ENCODE measurements around the gene SLC5A11. TPM values are rescaled to one million over a fixed set of nuclear protein-coding genes. Genes with fewer than 3 reads are reported as not detected.

SLC5A11 gene
- total and polyA plus RNA-seq, 2 donors (not counting 1 experiment from before 2014, with no cell fraction given): under 0.01 TPM; not detected in 1

DNA sequence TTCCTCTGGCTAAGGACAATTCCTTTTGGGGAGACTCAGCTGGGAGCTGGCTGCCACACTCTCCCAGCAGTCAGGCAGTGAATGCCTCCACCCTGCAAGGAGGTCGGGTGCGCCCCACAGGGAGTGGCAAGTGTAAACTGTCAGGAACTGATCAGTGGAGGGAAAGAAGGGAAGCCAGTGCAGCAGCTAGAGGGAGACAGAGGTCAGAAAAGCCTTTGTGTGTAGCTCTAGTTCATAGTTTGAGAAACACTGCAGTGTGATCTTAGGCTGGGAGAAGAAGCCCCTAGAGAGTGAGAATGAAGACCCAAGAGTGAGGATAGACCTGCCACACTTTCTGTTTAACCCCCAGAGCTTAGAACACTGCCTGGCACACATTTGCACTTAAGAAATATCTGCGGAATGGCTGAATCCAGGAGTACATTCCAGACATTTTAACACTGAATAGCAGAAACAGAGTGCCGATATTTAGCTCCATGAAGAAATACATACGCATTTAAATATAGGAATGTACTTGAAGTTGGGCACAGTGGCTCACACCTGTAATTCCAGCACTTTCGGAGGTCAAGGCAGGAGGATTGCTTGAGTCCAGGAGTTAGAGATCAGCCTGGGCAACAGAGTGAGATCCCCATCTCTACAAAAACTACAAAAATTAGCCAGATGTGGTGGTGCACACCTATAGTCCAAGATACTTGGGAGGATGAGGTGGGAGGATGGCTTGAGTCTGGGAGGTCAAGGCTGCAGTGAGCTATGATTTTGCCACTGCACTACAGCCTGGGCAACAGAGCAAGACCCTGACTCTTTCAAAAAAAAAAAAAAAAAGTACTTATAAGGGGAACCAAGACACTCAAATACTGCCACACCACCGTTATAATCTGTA lies 11.1 kb upstream of the SLC5A11 start:
- TF ChIP-seq, protein P1, sequence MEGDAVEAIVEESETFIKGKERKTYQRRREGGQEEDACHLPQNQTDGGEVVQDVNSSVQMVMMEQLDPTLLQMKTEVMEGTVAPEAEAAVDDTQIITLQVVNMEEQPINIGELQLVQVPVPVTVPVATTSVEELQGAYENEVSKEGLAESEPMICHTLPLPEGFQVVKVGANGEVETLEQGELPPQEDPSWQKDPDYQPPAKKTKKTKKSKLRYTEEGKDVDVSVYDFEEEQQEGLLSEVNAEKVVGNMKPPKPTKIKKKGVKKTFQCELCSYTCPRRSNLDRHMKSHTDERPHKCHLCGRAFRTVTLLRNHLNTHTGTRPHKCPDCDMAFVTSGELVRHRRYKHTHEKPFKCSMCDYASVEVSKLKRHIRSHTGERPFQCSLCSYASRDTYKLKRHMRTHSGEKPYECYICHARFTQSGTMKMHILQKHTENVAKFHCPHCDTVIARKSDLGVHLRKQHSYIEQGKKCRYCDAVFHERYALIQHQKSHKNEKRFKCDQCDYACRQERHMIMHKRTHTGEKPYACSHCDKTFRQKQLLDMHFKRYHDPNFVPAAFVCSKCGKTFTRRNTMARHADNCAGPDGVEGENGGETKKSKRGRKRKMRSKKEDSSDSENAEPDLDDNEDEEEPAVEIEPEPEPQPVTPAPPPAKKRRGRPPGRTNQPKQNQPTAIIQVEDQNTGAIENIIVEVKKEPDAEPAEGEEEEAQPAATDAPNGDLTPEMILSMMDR (conservative IDR thresholded peaks at IDR 0.05 in 1 of 2, IDR thresholded peaks at IDR 0.05 in 1 of 2; ENCODE audit: low read depth in 1 of 2, low read length in 2 of 2): peak; percentile 73 to 87
- TF ChIP-seq EZH2 (IDR thresholded peaks at IDR 0.05; ENCODE audit: low read length, missing control alignments): no peak
- H3K36me3 ChIP-seq (ENCODE audit: control insufficient read depth, insufficient read depth, low read length): no peaks in the 10 kb centered on the region
- no peak overlapping the region for H3K27ac ChIP-seq (ENCODE audit: insufficient read depth, low read length)
- DNase-seq (ENCODE audit: low read depth in 2 of 2): peak; percentile 19 to 64
- H4K20me1 ChIP-seq (ENCODE audit: control insufficient read depth, extremely low read depth, insufficient read depth, low read length): no peaks in the 10 kb centered on the region
- no peaks in the 10 kb centered on the region for H3K9me3 ChIP-seq (ENCODE audit: control insufficient read depth, insufficient read depth, low read depth, low read length)
- H3K9ac ChIP-seq (ENCODE audit: insufficient read depth, low read length): no peak overlapping the region
- H2AFZ ChIP-seq (ENCODE audit: low read length): no peak overlapping the region
- peak overlapping the region; percentile 18 for H3K4me2 ChIP-seq (ENCODE audit: extremely low read depth, insufficient read depth, low read length)
- no peak overlapping the region for H3K4me3 ChIP-seq (replicated peaks in 1 of 4; ENCODE audit: control extremely low read depth in 1 of 4, insufficient read depth in 1 of 4, low read depth in 3 of 4, low read length in 4 of 4)
- H3K79me2 ChIP-seq (ENCODE audit: control insufficient read depth, insufficient read depth, low read length): no peaks in the 10 kb centered on the region
- H3K27me3 ChIP-seq (ENCODE audit: control insufficient read depth, insufficient read depth, low read length): no peaks in the 10 kb centered on the region
- peaks cover 8% of the 10 kb centered on the region for H3K4me1 ChIP-seq (ENCODE audit: control insufficient read depth, extremely low read depth, insufficient read depth, low read length)

DNA sequence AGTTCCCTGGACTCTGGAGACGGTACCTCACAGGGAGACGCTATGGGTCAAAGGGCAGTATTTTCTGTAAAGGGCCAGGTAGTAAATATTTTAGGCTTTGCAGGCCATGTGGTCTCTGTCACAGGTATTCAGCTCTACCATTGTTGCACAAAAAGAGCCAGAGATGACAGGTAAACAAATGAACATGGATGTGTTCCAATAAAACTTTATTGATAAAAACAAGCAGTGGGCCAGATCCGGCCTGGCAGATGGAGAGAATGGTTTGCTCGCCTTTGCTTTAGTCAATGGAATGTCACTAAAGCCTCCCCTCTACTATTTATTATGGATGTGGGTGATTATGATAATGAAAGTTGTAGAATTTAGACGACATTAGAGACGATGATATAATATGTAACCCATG lies 8.9 kb upstream of the SLC5A11 start:
- no peak overlapping the region for H2AFZ ChIP-seq (ENCODE audit: low read length)

DNA sequence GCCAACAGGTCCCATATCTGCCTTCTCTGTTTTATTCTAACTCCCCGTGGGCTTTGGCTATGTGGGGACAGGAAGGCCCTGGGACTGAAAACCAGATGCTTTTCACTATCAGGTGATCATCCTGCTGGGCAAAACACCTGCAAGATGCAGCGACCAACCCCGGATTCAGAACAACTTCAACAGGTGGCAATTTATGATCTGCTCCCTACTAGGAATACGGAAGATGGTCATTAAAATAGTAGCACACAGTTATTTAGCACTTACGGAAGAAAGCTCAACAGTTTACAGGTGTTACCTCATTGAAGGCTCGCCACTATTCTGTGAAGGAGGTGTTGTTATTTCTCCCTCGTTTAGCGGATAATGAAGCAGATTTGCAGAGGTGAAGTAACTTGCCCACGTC lies 7.8 kb upstream of the SLC5A11 start:
- no peak overlapping the region for H3K9ac ChIP-seq (ENCODE audit: insufficient read depth, low read length)
- H3K4me2 ChIP-seq (ENCODE audit: extremely low read depth, insufficient read depth, low read length): no peak overlapping the region
- H3K27ac ChIP-seq (ENCODE audit: insufficient read depth, low read length): no peak overlapping the region
- H3K4me1 ChIP-seq (ENCODE audit: control insufficient read depth, extremely low read depth, insufficient read depth, low read length): peaks cover 8% of the 10 kb centered on the region
- H4K20me1 ChIP-seq (ENCODE audit: control insufficient read depth, extremely low read depth, insufficient read depth, low read length): no peaks in the 10 kb centered on the region
- no peak for DNase-seq (ENCODE audit: low read depth in 2 of 2)
- no peak overlapping the region for H2AFZ ChIP-seq (ENCODE audit: low read length)
- H3K9me3 ChIP-seq (ENCODE audit: control insufficient read depth, insufficient read depth, low read depth, low read length): no peaks in the 10 kb centered on the region
- no peaks in the 10 kb centered on the region for H3K36me3 ChIP-seq (ENCODE audit: control insufficient read depth, insufficient read depth, low read length)
- no peaks in the 10 kb centered on the region for H3K27me3 ChIP-seq (ENCODE audit: control insufficient read depth, insufficient read depth, low read length)
- TF ChIP-seq, protein P1 (conservative IDR thresholded peaks at IDR 0.05 in 1 of 2, IDR thresholded peaks at IDR 0.05 in 1 of 2; ENCODE audit: low read depth in 1 of 2, low read length in 2 of 2): no peak
- no peak for TF ChIP-seq EZH2 (IDR thresholded peaks at IDR 0.05; ENCODE audit: low read length, missing control alignments)
- H3K4me3 ChIP-seq (replicated peaks in 1 of 4; ENCODE audit: control extremely low read depth in 1 of 4, insufficient read depth in 1 of 4, low read depth in 3 of 4, low read length in 4 of 4): no peak overlapping the region
- no peaks in the 10 kb centered on the region for H3K79me2 ChIP-seq (ENCODE audit: control insufficient read depth, insufficient read depth, low read length)

More for the DNA sequence above, 8.9 kb upstream of the SLC5A11 start:
- Histone ChIP-seq H3K4me1 (ENCODE audit: control insufficient read depth, extremely low read depth, insufficient read depth, low read length) (peaks cover 8% of the 10 kb centered on the region), H3K36me3 (ENCODE audit: control insufficient read depth, insufficient read depth, low read length) (no peaks in the 10 kb centered on the region), H3K4me3 (replicated peaks in 1 of 4; ENCODE audit: control extremely low read depth in 1 of 4, insufficient read depth in 1 of 4, low read depth in 3 of 4, low read length in 4 of 4) (no peak overlapping the region), H3K27me3 (ENCODE audit: control insufficient read depth, insufficient read depth, low read length) (no peaks in the 10 kb centered on the region), H3K4me2 (ENCODE audit: extremely low read depth, insufficient read depth, low read length) (no peak overlapping the region), H3K9me3 (ENCODE audit: control insufficient read depth, insufficient read depth, low read depth, low read length) (no peaks in the 10 kb centered on the region), H3K27ac (ENCODE audit: insufficient read depth, low read length) (no peak overlapping the region), H3K9ac (ENCODE audit: insufficient read depth, low read length) (no peak overlapping the region), H3K79me2 (ENCODE audit: control insufficient read depth, insufficient read depth, low read length) (no peaks in the 10 kb centered on the region), H4K20me1 (ENCODE audit: control insufficient read depth, extremely low read depth, insufficient read depth, low read length) (no peaks in the 10 kb centered on the region)
- no peak for DNase-seq (ENCODE audit: low read depth in 2 of 2)
- TF ChIP-seq EZH2 (IDR thresholded peaks at IDR 0.05; ENCODE audit: low read length, missing control alignments): no peak
- TF ChIP-seq, protein P1 (conservative IDR thresholded peaks at IDR 0.05 in 1 of 2, IDR thresholded peaks at IDR 0.05 in 1 of 2; ENCODE audit: low read depth in 1 of 2, low read length in 2 of 2): no peak

Measured in fibroblast of lung (primary cell).